ENCODE results near the gene ABCC1.

DNA sequence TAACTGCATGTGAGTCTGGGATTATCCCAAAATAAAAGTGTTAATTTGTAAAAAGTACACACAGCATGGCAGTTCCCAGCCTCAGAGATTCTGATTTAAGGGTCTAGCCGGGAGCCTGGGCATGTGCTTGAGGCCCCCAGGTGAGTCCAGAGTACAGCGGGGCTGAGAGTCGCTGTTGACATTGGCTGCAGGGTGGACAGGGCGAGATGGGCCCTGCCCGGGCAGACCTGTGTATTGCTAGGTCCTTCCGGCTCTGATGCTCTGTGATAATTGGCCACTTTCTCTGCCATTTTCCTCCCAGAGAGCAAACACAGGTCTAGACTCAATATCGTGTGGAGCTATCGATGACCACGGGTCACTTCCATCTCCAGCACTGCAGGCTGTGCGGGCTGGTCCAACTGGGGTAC, 200.3 kb downstream of the ABCC1 start:
- TF ChIP-seq, protein P1, sequence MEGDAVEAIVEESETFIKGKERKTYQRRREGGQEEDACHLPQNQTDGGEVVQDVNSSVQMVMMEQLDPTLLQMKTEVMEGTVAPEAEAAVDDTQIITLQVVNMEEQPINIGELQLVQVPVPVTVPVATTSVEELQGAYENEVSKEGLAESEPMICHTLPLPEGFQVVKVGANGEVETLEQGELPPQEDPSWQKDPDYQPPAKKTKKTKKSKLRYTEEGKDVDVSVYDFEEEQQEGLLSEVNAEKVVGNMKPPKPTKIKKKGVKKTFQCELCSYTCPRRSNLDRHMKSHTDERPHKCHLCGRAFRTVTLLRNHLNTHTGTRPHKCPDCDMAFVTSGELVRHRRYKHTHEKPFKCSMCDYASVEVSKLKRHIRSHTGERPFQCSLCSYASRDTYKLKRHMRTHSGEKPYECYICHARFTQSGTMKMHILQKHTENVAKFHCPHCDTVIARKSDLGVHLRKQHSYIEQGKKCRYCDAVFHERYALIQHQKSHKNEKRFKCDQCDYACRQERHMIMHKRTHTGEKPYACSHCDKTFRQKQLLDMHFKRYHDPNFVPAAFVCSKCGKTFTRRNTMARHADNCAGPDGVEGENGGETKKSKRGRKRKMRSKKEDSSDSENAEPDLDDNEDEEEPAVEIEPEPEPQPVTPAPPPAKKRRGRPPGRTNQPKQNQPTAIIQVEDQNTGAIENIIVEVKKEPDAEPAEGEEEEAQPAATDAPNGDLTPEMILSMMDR (conservative IDR thresholded peaks at IDR 0.05 in 1 of 2, IDR thresholded peaks at IDR 0.05 in 1 of 2; ENCODE audit: low read depth in 1 of 2, low read length in 2 of 2) = no peak
- no peak for TF ChIP-seq EZH2 (IDR thresholded peaks at IDR 0.05; ENCODE audit: low read length, missing control alignments)
